ENCODE results near the gene MACROH2A1.

The MACROH2A1 gene

GRCh38 chr5:135320718-135321484 lies 78.1 kb downstream of the MACROH2A1 start:
- Histone ChIP-seq H3K4me1 (ENCODE audit: control insufficient read depth, insufficient read depth, low read length) (no peaks in the 10 kb centered on the region), H3K27me3 (ENCODE audit: control insufficient read depth, insufficient read depth, low read length) (no peaks in the 10 kb centered on the region; the same call in 1 of the 2 replicates), H3K27ac (ENCODE audit: low read depth, low read length) (no peak overlapping the region), H3K9me3 (ENCODE audit: control insufficient read depth, insufficient read depth, low read length) (no peaks in the 10 kb centered on the region), H3K9ac (ENCODE audit: low read depth, low read length) (no peak overlapping the region), H3K4me3 (ENCODE audit: low read depth, low read length) (no peak overlapping the region), H3K36me3 (ENCODE audit: control insufficient read depth, insufficient read depth, low read length) (no peaks in the 10 kb centered on the region)

GRCh38 chr5:135319928-135320606 lies 79.0 kb downstream of the MACROH2A1 start:
- no peak overlapping the region for H3K4me3 ChIP-seq (ENCODE audit: low read depth, low read length)
- no peaks in the 10 kb centered on the region for H3K36me3 ChIP-seq (ENCODE audit: control insufficient read depth, insufficient read depth, low read length)
- no peaks in the 10 kb centered on the region for H3K9me3 ChIP-seq (ENCODE audit: control insufficient read depth, insufficient read depth, low read length)
- H3K27ac ChIP-seq (ENCODE audit: low read depth, low read length) = no peak overlapping the region
- H3K27me3 ChIP-seq (ENCODE audit: control insufficient read depth, insufficient read depth, low read length) = no peaks in the 10 kb centered on the region; the same call in 1 of the 2 replicates
- no peak overlapping the region for H3K9ac ChIP-seq (ENCODE audit: low read depth, low read length)
- H3K4me1 ChIP-seq (ENCODE audit: control insufficient read depth, insufficient read depth, low read length) = no peaks in the 10 kb centered on the region

- no peaks in the 10 kb centered on the region; the same call in 1 of the 2 replicates for H3K27me3 ChIP-seq (ENCODE audit: control insufficient read depth, insufficient read depth, low read length)
- H3K27ac ChIP-seq (ENCODE audit: low read depth, low read length) = no peak overlapping the region
- H3K36me3 ChIP-seq (ENCODE audit: control insufficient read depth, insufficient read depth, low read length) = no peaks in the 10 kb centered on the region
- H3K9me3 ChIP-seq (ENCODE audit: control insufficient read depth, insufficient read depth, low read length) = no peaks in the 10 kb centered on the region
- no peak overlapping the region for H3K9ac ChIP-seq (ENCODE audit: low read depth, low read length)
- H3K4me3 ChIP-seq (ENCODE audit: low read depth, low read length) = no peak overlapping the region
- no peaks in the 10 kb centered on the region for H3K4me1 ChIP-seq (ENCODE audit: control insufficient read depth, insufficient read depth, low read length)
Measured at GRCh38 chr5:135319458-135319857, 79.6 kb downstream of the MACROH2A1 start.

- Histone ChIP-seq H3K9me3 (ENCODE audit: control insufficient read depth, insufficient read depth, low read length) (no peaks in the 10 kb centered on the region), H3K4me1 (ENCODE audit: control insufficient read depth, insufficient read depth, low read length) (no peaks in the 10 kb centered on the region), H3K27me3 (ENCODE audit: control insufficient read depth, insufficient read depth, low read length) (no peaks in the 10 kb centered on the region; the same call in 1 of the 2 replicates), H3K9ac (ENCODE audit: low read depth, low read length) (no peak overlapping the region), H3K4me3 (ENCODE audit: low read depth, low read length) (no peak overlapping the region), H3K36me3 (ENCODE audit: control insufficient read depth, insufficient read depth, low read length) (no peaks in the 10 kb centered on the region), H3K27ac (ENCODE audit: low read depth, low read length) (no peak overlapping the region)
Measured at GRCh38 chr5:135318924-135319323, 80.1 kb downstream of the MACROH2A1 start.

GRCh38 chr5:135318037-135318436 lies 81.0 kb downstream of the MACROH2A1 start:
- no peak overlapping the region for H3K4me3 ChIP-seq (ENCODE audit: low read depth, low read length)
- H3K27ac ChIP-seq (ENCODE audit: low read depth, low read length) = no peak overlapping the region
- H3K36me3 ChIP-seq (ENCODE audit: control insufficient read depth, insufficient read depth, low read length) = no peaks in the 10 kb centered on the region
- H3K27me3 ChIP-seq (ENCODE audit: control insufficient read depth, insufficient read depth, low read length) = no peaks in the 10 kb centered on the region; the same call in 1 of the 2 replicates
- no peak overlapping the region for H3K9ac ChIP-seq (ENCODE audit: low read depth, low read length)
- no peaks in the 10 kb centered on the region for H3K9me3 ChIP-seq (ENCODE audit: control insufficient read depth, insufficient read depth, low read length)
- no peaks in the 10 kb centered on the region for H3K4me1 ChIP-seq (ENCODE audit: control insufficient read depth, insufficient read depth, low read length)

GRCh38 chr5:135317286-135317685 lies 81.7 kb downstream of the MACROH2A1 start:
- Histone ChIP-seq H3K36me3 (ENCODE audit: control insufficient read depth, insufficient read depth, low read length) (no peaks in the 10 kb centered on the region), H3K4me3 (ENCODE audit: low read depth, low read length) (no peak overlapping the region), H3K4me1 (ENCODE audit: control insufficient read depth, insufficient read depth, low read length) (no peaks in the 10 kb centered on the region), H3K27ac (ENCODE audit: low read depth, low read length) (no peak overlapping the region), H3K27me3 (ENCODE audit: control insufficient read depth, insufficient read depth, low read length) (no peaks in the 10 kb centered on the region; the same call in 1 of the 2 replicates), H3K9ac (ENCODE audit: low read depth, low read length) (no peak overlapping the region), H3K9me3 (ENCODE audit: control insufficient read depth, insufficient read depth, low read length) (no peaks in the 10 kb centered on the region)

GRCh38 chr5:135315386-135315785 lies 83.6 kb downstream of the MACROH2A1 start:
- H3K27me3 ChIP-seq (ENCODE audit: control insufficient read depth, insufficient read depth, low read length) = no peaks in the 10 kb centered on the region; the same call in 1 of the 2 replicates
- no peak overlapping the region for H3K27ac ChIP-seq (ENCODE audit: low read depth, low read length)

GRCh38 chr5:135313946-135314345 lies 85.1 kb downstream of the MACROH2A1 start:
- no peaks in the 10 kb centered on the region for H3K4me1 ChIP-seq (ENCODE audit: control insufficient read depth, insufficient read depth, low read length)
- H3K4me3 ChIP-seq (ENCODE audit: low read depth, low read length) = no peak overlapping the region
- no peak overlapping the region for H3K9ac ChIP-seq (ENCODE audit: low read depth, low read length)
- H3K36me3 ChIP-seq (ENCODE audit: control insufficient read depth, insufficient read depth, low read length) = no peaks in the 10 kb centered on the region
- H3K27ac ChIP-seq (ENCODE audit: low read depth, low read length) = no peak overlapping the region
- no peaks in the 10 kb centered on the region; the same call in 1 of the 2 replicates for H3K27me3 ChIP-seq (ENCODE audit: control insufficient read depth, insufficient read depth, low read length)
- H3K9me3 ChIP-seq (ENCODE audit: control insufficient read depth, insufficient read depth, low read length) = no peaks in the 10 kb centered on the region

More at GRCh38 chr5:135315386-135315785, 83.6 kb downstream of the MACROH2A1 start:
- H3K9ac ChIP-seq (ENCODE audit: low read depth, low read length) = no peak overlapping the region
- no peaks in the 10 kb centered on the region for H3K4me1 ChIP-seq (ENCODE audit: control insufficient read depth, insufficient read depth, low read length)
- no peaks in the 10 kb centered on the region for H3K9me3 ChIP-seq (ENCODE audit: control insufficient read depth, insufficient read depth, low read length)
- no peaks in the 10 kb centered on the region for H3K36me3 ChIP-seq (ENCODE audit: control insufficient read depth, insufficient read depth, low read length)
- H3K4me3 ChIP-seq (ENCODE audit: low read depth, low read length) = no peak overlapping the region

- Histone ChIP-seq H3K4me3 (ENCODE audit: low read depth, low read length) (no peak overlapping the region), H3K36me3 (ENCODE audit: control insufficient read depth, insufficient read depth, low read length) (no peaks in the 10 kb centered on the region), H3K27me3 (ENCODE audit: control insufficient read depth, insufficient read depth, low read length) (no peaks in the 10 kb centered on the region; the same call in 1 of the 2 replicates), H3K9me3 (ENCODE audit: control insufficient read depth, insufficient read depth, low read length) (no peaks in the 10 kb centered on the region), H3K4me1 (ENCODE audit: control insufficient read depth, insufficient read depth, low read length) (no peaks in the 10 kb centered on the region), H3K27ac (ENCODE audit: low read depth, low read length) (no peak overlapping the region), H3K9ac (ENCODE audit: low read depth, low read length) (no peak overlapping the region)
Measured at GRCh38 chr5:135313405-135313804, 85.6 kb downstream of the MACROH2A1 start.

GRCh38 chr5:135312255-135312935 lies 86.6 kb downstream of the MACROH2A1 start:
- Histone ChIP-seq H3K4me1 (ENCODE audit: control insufficient read depth, insufficient read depth, low read length) (peaks cover 5% of the 10 kb centered on the region; the same call in 1 of the 2 replicates), H3K4me3 (ENCODE audit: low read depth, low read length) (no peak overlapping the region), H3K27me3 (ENCODE audit: control insufficient read depth, insufficient read depth, low read length) (peaks cover 7% of the 10 kb centered on the region; the same call in 1 of the 2 replicates), H3K9ac (ENCODE audit: low read depth, low read length) (no peak overlapping the region), H3K9me3 (ENCODE audit: control insufficient read depth, insufficient read depth, low read length) (no peaks in the 10 kb centered on the region), H3K27ac (ENCODE audit: low read depth, low read length) (no peak overlapping the region), H3K36me3 (ENCODE audit: control insufficient read depth, insufficient read depth, low read length) (no peaks in the 10 kb centered on the region)

Data from HUES48 (cell line).